Sigmoid colon (tissue), 7 donors: Measurements from ENCODE around the gene PIGR. TPM values are rescaled to one million over a fixed set of nuclear protein-coding genes. Genes with fewer than 3 reads are reported as not detected.

Experiments
- DNase-seq: peaks from one replicate; pipeline ENCODE4 v3.0.0-alpha.2; 2019
- H3K27ac ChIP-seq, 4 donors: fragments of 200-600 bp; sonication (generic); one replicate each; pipeline ENCODE4 v1.5.1; 2016 to 2019; ENCODE audit warnings: mild to moderate bottlenecking in 1 of 4
- H3K27me3 ChIP-seq, 3 donors: fragments of 200-600 bp; sonication (generic); one replicate each; pipeline ENCODE4 v1.5.1; 2019; ENCODE audit warnings: mild to moderate bottlenecking in 1 of 3
- H3K36me3 ChIP-seq, 4 donors: fragments of 200-600 bp; sonication (generic); one replicate each; pipeline ENCODE4 v1.5.1; 2016 to 2019
- H3K4me1 ChIP-seq, 4 donors: fragments of 200-600 bp; sonication (generic); one replicate each; pipeline ENCODE4 v1.5.1; 2017 to 2019
- H3K4me3 ChIP-seq, 4 donors: fragments of 200-600 bp; sonication (generic); one replicate each; pipeline ENCODE4 v1.5.1; 2017 to 2019; ENCODE audit warnings: mild to moderate bottlenecking in 2 of 4, moderate library complexity in 1 of 4
- H3K9me3 ChIP-seq, 4 donors: fragments of 200-600 bp in 3 of 4; sonication (generic) in 3 of 4; one replicate each; pipeline versions ENCODE4 v1.5.1 to v1.6.1; 2013 to 2019
- CTCF ChIP-seq, 4 experiments: fragments of 450-650 bp in 3 of 4; fragments of 200-600 bp in 1 of 4; IDR thresholded peaks; one replicate each; pipeline ENCODE4 v1.5.1; 2016 to 2019; ENCODE audit warnings: antibody characterized with exemption in 4 of 4, mild to moderate bottlenecking in 3 of 4, moderate library complexity in 2 of 4
- EP300 ChIP-seq, 4 donors: sonication (generic); formaldehyde crosslinking; IDR thresholded peaks; one replicate each; pipeline ENCODE4 v1.6.1; 2017; ENCODE audit warnings: antibody characterized with exemption in 4 of 4
- POLR2A ChIP-seq, 2 donors: fragments of 450-650 bp; IDR thresholded peaks; one replicate each; pipeline ENCODE4 v1.6.1; 2016; ENCODE audit warnings: antibody characterized with exemption in 2 of 2, mild to moderate bottlenecking in 2 of 2, moderate library complexity in 2 of 2
- POLR2AphosphoS5 ChIP-seq, 4 donors: sonication (generic); formaldehyde crosslinking; IDR thresholded peaks; one replicate each; pipeline ENCODE4 v1.6.1; 2017; ENCODE audit warnings: antibody characterized with exemption in 4 of 4
- WGBS, 2 donors: extraction: QIAGEN DNeasy Blood & Tissue Kit; methylation state at CpG; one replicate each; pipeline ENCODE4 v1.1.7; 2013; 5-methylcytosine and 5-hydroxymethylcytosine counted together
- intact Hi-C: fragments of 100-400 bp; cut with DNase I; formaldehyde crosslinking; loops from one replicate; pipeline ENCODE4 v1.15.1; 2023
- polyA plus RNA-seq, 3 donors: library from polyadenylated mRNA; stranded (reverse); fragments of 200-250 nt; gene quantifications; one replicate each; pipeline ENCODE4 v1.2.3, GENCODE V29; 2013
- total RNA-seq, 4 donors: library from RNA; depleted of rRNA; stranded (reverse); fragments of >200 nt; gene quantifications; one replicate each; pipeline ENCODE4 v1.1.0, GENCODE V29; 2016
- donor health status: healthy with polysubstance abuse.
- donor health status: Bipolar disorder and iron deficiency.
- donor health status: healthy.

Gene PIGR
- total and polyA plus RNA-seq, 7 donors, result 0.16 to 3,648 (median 86.3) TPM; not detected in 1

DNA sequence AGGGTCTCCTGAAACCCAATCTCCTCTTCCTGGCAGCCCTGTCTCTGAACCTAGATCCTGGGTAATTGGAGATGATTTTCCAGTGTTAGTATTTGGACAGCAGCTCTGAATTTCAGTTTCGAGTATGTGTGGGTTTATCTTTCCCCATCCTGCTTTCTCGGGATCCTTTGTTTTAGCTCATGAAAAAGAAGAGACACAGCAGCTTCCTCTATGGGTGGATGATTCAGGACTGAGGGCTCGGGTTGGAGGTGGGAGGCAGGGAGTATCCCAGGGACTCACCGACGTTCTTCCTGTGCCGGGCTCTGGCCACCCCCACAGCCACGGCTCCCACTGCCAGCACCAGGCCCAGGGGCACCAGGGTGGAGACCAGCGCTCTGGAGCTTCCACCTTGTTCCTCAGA, 14.1 kb downstream of the PIGR start:
- no peaks in the 10 kb centered on the region for H3K27me3 ChIP-seq
- TF ChIP-seq POLR2A (IDR thresholded peaks at IDR 0.05) (no peak), EP300 (IDR thresholded peaks at IDR 0.05) (no peak), CTCF (IDR thresholded peaks at IDR 0.05) (no peak), POLR2AphosphoS5 (IDR thresholded peaks at IDR 0.05) (no peak)
- no peaks in the 10 kb centered on the region for H3K36me3 ChIP-seq
- no peak overlapping the region for H3K4me3 ChIP-seq
- no peak for DNase-seq
- 61 to 81% methylated on average over 8 of the region's 8 CpGs for WGBS, 2 donors
- H3K4me1 ChIP-seq, result no peaks in the 10 kb centered on the region
- intact Hi-C loops, result no loop called here
- H3K27ac ChIP-seq, result no peak overlapping the region
- H3K9me3 ChIP-seq, result no peaks in the 10 kb centered on the region

GRCh38 chr1:206931709-206932108, 14.6 kb downstream of the PIGR start:
- Histone ChIP-seq H3K36me3 (no peaks in the 10 kb centered on the region), H3K4me3 (no peak overlapping the region), H3K27me3 (no peaks in the 10 kb centered on the region), H3K27ac (no peak overlapping the region), H3K9me3 (no peaks in the 10 kb centered on the region), H3K4me1 (no peaks in the 10 kb centered on the region)
- TF ChIP-seq EP300 (IDR thresholded peaks at IDR 0.05) (no peak), CTCF (IDR thresholded peaks at IDR 0.05) (no peak), POLR2AphosphoS5 (IDR thresholded peaks at IDR 0.05) (no peak), POLR2A (IDR thresholded peaks at IDR 0.05) (no peak)
- intact Hi-C loops, result no loop called here
- 77 to 88% methylated on average over 6 of the region's 6 CpGs for WGBS, 2 donors
- no peak for DNase-seq

DNA sequence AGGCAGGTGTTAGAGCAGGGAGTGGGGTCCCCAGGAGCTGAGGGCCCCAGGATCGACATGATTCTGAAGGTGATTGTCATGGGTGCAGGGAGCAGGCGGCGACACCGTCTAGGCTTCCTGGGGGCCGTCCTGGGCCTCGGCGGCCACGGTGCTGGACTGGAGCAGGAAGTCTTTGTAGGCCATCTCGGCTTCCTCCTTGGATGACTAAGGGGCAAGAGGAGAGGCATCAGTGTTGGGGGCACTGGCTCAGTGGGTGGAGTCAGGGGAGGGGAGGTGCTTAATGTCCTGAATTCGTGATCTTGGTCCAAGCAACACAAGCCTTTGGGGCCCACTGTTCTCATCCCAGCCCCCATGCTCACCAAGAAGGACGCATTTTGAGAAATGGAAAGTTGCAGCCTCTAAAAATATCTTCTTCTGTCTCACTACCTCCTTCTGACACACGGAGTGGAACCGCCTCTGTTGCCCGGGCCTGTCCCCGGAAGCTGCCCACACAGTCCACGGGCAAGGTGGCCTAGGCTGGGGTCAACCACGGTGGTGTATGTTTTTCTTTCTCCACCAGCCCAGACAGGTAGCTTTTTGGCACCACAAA, 16.0 kb downstream of the PIGR start:
- H3K27ac ChIP-seq, result no peak overlapping the region
- no peaks in the 10 kb centered on the region for H3K36me3 ChIP-seq
- no peaks in the 10 kb centered on the region for H3K4me1 ChIP-seq
- TF ChIP-seq CTCF (IDR thresholded peaks at IDR 0.05), result no peak
- TF ChIP-seq EP300 (IDR thresholded peaks at IDR 0.05), result no peak
- TF ChIP-seq POLR2AphosphoS5 (IDR thresholded peaks at IDR 0.05), result no peak
- TF ChIP-seq POLR2A (IDR thresholded peaks at IDR 0.05), result no peak
- intact Hi-C loops, result no loop called here
- no peak for DNase-seq
- no peaks in the 10 kb centered on the region for H3K27me3 ChIP-seq
- no peak overlapping the region for H3K4me3 ChIP-seq
- H3K9me3 ChIP-seq, result no peaks in the 10 kb centered on the region
- 49 to 58% methylated on average over 17 of the region's 17 CpGs for WGBS, 2 donors

DNA sequence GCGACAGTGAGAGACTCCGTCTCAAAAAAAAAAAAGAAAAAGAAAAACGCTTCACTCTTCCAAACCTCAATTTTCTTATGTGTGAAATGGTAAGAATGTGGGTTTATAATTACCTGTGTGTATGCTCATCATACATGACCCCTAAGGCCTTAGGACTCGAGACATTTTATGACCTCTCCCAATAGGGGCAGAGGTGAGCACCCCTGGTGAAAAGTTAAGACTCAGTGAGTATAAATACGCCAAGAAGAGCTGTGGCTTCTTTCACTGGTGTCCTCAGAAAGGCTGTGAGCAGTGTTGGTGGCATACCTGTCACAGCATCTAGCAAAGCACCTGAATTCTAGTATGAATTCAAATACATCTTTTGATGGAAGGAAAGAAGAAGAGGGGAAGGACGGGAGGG, 16.7 kb downstream of the PIGR start:
- WGBS, 2 donors, result 62 to 80% methylated on average over 6 of the region's 6 CpGs
- Histone ChIP-seq H3K9me3 (no peaks in the 10 kb centered on the region), H3K4me1 (no peaks in the 10 kb centered on the region), H3K36me3 (no peaks in the 10 kb centered on the region), H3K27me3 (no peaks in the 10 kb centered on the region), H3K4me3 (no peak overlapping the region), H3K27ac (no peak overlapping the region)
- TF ChIP-seq POLR2AphosphoS5 (IDR thresholded peaks at IDR 0.05) (no peak), CTCF (IDR thresholded peaks at IDR 0.05) (no peak), POLR2A (IDR thresholded peaks at IDR 0.05) (no peak), EP300 (IDR thresholded peaks at IDR 0.05) (no peak)
- DNase-seq, result no peak
- intact Hi-C loops, result no loop called here

DNA sequence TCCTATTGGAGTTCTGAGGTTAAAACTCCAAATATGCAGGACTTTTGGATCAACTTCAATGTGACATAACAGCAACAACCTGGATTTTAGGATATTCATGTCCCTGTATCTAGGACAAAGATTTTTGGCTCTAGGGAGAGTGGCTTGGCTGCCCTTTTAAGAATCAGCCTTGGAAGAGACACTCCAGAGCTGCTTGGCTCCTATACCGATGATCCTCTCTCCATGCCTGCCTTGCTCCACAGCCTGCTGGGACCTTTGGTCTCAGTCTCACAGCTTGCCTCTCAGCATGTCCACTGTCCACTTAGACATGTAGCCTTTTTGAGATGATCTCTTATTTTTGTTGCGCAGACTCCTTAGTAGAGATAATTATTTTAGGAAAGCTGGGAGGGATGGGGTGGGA, 20.0 kb downstream of the PIGR start:
- Histone ChIP-seq H3K36me3 (no peaks in the 10 kb centered on the region), H3K9me3 (no peaks in the 10 kb centered on the region), H3K4me1 (no peaks in the 10 kb centered on the region), H3K4me3 (no peak overlapping the region), H3K27ac (no peak overlapping the region), H3K27me3 (no peaks in the 10 kb centered on the region)
- intact Hi-C loops, result no loop called here
- WGBS, 2 donors, result 61 to 84% methylated on average over 2 of the region's 2 CpGs
- DNase-seq, result no peak
- TF ChIP-seq POLR2AphosphoS5 (IDR thresholded peaks at IDR 0.05) (no peak), CTCF (IDR thresholded peaks at IDR 0.05) (no peak), POLR2A (IDR thresholded peaks at IDR 0.05) (no peak), EP300 (IDR thresholded peaks at IDR 0.05) (no peak)
